GM18907 (cell line): ENCODE data around the gene CMTM5.

Experiments used
- ATAC-seq: cut with Tn5 transposase; IDR thresholded peaks from one replicate; pipeline ENCODE4 v1.9.1; 2021; ENCODE audit warnings: mild to moderate bottlenecking, moderate library complexity; ENCODE audit not compliant: unreplicated experiment

CMTM5 gene, protein sequence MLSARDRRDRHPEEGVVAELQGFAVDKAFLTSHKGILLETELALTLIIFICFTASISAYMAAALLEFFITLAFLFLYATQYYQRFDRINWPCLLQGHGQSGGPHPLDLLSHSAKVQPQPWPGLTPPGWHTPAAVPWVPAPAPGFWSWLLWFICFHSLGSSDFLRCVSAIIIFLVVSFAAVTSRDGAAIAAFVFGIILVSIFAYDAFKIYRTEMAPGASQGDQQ

DNA sequence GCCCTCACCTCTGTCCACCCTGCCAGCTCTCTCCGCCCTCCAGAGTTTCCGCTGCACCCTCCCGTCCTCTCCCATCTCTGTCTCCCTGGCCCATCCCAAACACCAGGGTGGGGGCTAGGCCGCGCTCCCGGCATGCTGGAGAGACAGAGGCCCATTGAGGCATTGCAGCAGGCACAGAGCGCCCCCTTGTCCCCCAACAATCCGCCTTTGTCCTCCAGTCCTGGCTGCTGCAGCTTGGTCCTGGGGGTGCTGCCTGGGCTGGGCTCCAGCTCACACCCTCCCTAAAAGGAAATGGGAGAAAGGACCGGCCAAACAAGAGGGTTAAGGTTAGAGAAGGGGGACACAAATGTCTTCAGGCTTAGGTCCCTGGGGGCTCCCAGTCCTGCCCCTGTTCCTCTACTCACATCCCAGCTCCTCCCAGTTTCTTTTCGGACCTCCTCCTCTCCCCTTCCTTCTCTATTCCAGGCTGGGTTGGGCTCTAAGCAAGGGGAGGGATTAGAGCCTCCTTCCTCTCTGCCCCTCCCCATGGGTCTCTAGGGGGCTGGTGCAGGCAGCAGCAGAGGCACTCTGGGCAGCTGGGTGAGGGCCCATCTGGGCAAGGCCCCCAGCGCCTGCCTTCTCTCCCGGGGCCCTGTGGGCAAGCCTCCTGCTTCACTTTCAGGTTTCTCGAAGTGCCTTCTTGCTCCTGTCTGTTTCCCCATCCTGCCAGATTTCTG lies at the start of gene CMTM5:
TSS of gene CMTM5 (plus strand) at position 565 of the 716 bp plus-strand sequence. CDS start 206 bp downstream, outside the sequence.
- no peak for ATAC-seq

DNA sequence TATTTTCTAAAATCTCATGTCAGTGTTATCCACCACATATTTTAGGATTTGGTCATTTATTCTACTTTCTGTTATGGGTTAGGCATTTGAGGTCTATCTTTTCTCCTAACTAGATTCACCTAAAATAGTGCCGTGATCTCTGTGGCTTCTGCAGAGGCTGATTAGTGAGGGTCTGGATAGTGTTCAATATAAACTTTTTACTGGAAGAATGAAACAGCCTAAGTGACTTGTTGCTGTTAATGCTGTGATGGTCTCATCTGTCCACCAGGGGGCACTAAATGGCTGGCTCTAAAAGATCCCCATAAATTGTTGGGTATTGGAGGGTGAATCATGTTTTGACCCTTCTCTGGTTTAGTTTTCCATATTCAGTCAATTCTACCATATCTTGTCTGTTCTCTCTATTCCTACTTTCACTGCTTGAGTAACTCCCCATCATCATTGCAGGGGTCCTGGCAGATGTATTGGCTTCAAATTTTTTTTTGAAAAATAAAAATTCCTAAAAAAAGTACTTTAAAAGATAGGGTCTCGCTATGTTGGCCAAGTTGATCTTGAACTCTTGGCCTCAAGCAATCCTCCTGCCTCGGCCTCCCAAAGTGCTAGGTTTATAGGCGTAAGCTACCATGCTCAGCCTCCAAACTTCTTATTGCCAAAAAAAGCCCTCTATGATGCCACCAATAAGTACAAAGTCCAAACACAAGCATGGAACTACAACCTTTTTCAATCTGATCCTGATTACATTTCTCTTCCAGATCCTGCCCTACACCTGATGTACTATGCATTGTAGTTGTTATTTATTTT lies 48.7 kb upstream of the CMTM5 start:
- ATAC-seq = no peak

DNA sequence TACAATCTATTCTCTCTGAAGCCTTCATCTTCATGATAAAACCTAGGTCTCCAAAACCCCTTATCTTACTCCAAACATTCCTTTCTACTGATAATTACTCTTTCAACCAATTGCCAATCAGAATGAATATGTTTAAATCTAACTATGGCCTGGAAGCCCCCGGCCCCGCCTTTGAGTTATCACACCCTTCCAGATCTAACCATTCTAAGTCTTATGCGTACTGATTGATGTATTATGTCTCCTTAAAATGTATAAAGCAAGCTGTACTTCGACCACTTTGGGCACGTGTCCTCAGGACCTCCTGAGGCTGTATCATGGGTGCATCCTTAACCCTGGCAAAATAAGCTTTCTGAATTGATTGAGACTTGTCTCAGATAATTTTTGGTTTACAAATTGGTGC lies 41.2 kb upstream of the CMTM5 start:
- ATAC-seq = no peak

DNA sequence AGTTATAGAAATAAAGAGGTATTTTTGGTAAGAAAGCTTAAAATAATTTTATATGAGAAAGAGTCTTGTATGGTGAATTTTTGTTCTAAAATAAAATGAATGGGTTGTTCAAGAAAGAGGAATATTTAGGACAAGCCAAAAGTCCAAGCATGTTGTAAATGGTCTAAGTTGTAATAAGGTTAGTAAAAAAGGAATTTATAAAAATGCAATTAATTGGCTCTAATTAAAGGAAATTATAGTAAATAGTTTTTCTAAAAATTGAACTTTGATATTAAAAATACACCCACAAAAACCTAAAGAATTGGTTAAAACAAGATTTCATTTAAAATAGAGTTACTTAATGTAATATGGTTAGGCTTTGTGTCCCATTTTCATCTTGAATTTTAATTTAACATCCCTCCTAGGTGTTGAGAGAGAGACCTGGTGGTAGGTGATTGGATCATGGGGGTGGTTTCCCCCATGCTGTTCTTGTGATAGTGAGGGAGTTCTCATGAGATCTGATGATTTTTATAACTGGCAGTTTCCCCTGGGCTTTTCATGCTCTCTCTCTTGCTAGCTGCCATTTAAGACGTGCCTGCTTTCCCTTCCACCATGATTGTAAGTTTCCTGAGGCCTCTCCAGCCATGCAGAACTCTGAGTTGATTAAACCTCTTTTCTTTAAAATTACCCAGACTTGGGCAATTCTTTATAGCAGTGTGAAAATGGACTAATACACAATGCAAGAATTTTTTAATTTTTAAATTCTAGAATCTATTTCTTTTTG lies 37.2 kb upstream of the CMTM5 start:
- ATAC-seq = no peak

DNA sequence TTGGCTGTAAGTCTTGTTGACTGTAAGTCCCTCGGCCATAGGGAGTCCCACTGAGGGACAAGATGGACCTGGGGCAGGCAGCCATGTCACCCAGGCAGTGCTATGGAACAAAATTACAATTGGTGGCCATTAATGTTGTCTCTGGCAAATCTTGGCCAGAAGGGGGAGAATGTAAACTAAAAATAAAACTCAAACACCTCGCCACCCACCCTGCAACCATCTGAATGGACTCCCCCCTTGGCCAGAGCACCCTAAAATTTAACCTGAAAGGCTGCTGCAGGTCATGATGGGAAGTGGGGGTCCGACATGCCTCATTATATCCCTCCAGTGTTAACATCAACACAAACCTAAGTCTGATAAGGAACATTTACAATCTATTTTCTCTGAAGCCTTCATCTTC lies 32.4 kb upstream of the CMTM5 start:
- ATAC-seq = no peak

DNA sequence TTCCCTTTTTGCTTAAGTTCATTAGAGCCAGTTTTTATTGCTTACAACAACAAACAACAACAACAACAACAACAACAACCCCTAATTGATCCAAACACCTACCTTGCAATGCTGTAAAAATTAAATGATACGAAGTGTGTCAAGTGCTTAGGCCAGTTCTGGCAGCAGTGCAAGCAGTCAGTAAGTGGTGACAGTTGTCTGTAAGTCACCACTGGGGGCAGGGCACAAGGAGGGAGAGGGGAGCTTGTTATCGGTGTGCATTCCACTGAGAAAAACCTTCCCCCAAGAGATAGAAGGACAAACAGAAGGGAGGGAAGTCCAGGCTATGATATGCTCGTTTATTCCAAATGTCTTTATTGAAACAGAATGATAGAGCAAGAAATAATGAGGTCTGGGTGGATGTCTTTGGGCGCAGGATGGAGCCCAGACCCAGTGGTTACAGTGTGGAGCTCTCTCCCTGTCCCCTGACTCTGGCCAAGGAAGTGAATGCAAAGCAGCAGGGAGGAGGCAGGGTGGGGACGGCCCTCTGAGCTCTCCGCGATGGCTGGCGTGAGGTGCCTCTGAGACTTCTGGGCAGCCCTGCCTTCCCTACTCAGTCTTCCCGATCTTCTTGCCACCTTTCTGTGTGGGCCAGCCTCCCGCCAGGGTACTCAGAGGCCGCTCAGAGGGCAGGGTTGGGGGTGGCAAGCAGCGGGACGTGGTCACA lies 30.7 kb upstream of the CMTM5 start:
- no peak for ATAC-seq

DNA sequence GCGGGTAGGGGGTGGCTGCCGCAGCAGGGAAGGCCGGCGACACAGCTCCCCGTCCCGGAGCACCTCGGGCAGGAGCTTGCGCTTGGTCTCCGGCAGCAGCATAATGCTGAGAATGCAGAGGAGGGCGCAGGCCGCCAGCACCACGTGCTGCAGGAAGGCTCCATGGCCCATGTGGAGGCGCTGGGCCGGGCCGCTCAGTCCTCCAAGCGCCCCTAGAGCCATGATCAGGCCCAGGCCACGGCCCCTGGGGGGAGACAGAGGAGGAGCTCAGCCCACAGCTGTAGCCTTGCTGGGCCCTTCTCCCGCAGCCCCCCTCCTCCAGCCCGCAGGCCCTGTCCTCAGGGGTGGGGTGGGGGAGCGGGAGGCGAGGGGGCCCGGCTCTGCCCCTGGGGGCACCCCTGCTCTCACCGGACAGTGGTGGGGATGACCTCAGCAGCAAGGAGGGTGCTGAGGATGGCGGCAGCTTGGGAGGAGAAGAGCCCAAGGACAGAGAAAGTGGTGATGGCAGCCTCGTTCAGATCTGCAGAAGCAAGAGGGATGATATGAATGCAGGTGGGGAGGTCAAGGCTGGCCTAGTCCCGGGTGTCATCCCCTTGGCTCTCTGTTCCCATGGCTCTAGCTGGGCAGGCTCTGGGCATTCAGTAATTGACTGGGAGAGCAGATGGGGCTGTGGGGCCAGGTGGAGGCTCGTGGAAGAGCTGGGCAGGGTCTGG lies 30.0 kb upstream of the CMTM5 start:
- ATAC-seq = no peak

DNA sequence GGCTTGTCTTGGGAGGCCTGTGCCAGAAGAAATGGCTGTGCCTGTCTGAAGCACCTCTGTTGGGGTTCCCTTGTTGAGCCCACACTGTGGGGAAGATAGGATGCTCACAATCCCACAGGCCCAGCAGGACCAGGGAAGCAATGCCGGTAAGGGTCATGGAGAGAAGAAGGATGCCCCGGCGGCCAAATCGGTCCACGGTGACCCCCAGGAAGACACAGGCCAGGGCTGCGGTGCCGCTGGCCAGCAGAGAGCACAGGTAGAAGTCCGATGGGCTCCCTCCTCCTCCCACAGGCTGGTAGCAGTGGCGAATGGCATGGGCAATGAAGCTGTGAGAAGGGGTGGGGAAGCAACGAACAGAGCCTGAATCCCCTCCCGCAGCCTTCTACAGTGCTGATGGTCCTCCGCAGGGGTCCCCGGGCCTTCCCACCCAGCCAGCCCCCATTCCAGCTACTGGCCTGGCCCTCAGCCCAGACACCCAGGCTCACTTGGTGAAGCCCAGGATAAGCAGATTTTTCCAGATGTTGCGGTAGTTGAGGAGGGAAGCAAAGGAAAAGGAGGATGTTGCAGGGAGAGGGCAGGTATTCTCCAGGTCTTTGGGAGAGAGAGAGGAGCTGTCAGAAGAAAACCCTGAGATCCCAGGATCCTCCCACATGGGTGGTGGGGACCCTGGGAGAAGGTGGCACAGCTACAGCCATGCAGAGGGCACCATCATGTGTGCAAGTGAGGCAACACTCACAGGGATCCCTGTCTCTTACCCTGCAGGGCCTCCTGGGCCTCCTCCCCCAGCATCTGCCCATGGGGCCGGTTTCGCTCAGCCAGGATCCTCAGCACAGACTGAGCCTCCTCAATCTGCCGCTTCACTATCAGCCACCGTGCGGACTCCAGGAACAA lies 29.2 kb upstream of the CMTM5 start:
- no peak for ATAC-seq

DNA sequence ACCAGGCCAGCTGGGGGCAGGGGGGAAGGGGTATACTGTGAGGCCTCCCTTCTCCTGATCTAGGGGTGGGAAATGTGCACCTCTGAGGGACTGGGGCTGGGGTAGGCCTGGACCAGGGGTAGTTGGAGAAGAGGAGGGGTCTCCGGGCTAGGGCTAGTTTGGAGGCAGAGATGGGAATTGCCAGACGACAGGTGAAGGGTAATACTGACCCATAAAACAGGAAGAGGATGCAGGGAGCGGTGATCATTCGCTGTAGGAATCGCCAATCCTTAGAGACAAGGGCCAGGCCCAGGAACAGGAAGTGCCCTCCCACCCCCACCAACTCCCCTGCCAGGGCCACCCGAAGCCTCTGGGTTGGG lies 28.6 kb upstream of the CMTM5 start:
- ATAC-seq = no peak

DNA sequence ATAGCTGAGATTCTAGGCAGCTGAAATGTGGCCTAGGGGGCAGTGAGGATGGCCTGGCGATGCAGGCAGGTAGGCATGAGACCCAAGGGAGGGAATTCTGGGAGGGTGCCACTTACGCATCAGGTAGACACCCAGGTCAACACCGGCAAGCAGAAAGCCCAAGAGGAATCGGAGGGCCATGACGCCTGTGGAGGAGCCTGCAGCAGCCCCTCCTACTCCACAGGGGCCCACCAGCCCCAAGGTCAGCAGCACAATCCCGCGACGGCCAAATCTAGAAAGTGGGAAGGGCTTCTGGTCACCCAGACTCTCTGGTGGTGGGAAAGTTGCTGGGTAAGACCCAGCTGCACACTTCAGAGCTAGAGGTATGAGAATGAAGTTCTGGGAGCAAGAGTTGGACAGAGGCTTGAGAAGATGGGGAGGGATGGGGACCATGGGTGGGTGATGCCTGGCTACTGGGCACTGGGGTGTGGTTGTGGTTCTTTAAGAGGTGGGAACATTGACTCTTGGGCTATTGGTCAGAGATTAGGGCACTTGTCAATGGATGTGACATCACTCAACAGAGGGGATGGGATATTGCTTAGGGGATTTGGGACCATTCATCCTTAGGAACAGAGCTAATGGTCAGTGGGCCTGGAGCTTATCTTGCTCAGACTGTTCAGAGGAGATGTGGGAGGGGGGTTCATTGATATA lies 27.5 kb upstream of the CMTM5 start:
- no peak for ATAC-seq

DNA sequence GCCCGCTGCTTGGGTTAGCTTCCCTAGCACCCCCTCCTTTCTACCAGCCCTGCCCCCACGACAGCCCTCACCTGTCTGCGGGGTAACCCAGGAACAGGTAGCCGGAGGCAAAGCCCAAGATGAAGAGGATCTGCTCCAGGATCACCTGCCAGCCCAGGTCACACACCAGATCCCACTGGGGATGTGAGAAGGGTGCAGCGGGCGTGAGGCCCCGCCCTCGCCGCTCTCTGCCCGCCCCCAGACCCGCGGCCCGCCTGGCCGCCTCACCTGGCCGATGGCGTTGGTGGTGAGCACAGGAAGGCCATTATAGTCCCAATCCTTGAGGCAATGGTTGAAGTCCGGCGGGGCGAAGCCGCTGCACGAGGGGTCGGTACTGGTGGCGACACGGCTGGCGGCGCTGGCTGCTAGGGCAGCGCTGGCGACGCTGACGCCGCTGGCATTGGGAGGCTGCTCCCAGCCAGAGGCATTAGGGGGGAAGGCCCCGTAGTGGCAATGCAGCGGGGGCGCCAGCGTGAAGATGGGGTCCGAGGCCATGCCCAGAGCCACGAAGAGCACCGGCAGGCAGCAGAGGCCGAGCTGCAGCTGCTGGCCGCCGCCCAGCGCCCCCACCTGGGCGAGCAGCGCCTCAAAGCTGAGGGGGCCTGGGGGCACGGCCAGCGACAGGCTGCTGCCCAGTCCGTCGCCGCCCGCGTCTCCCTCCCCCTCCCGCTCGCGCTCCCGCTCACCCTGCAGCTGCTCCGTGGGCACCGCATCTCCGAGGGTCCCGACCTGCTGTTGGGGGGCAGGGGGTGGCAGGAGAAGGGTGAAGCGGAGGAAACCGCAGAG lies 25.0 kb upstream of the CMTM5 start:
- ATAC-seq = no peak

DNA sequence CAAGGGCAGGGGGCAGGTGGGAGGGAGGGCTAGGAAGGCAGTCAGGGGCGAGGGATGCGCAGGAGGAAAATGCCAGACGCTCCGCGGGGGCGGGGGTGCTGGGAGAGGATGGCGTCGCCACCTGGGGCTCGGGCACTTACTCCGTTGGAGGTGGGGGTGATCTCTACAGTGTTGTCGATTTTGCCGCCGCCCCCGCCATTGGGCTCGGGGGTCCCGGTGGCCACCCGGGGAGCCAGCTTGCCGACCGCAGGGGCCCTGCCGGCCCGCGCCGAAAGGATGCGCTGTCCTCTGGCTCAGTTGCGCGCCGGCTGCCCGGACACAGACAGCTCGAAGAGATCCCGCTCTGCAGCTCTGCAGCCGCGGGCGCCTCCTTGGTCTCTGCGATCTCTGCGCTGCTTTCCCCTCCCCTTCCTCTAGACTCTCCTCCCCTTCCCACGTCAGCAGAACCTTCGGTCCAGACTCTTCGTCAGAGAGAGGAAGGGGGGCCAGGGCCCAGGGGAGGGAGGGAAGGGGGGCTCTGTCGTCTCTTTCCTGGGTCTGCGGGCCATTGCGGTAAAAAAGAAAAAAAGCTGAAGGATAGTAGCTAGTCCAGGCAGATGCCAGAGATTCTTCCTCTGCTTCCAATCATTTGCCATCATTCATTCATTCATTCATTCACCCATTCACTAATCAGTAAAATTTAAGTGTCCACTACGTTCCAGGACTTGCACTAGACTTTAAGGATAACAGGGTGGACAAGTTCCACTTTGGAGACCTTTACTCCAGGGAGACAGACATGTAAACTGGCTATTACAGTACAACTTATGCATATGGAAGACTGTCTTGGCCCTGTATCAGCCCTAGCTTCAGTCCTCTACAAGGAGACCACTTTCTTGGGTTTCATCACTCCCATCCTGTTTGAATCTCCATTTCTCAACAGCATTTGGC lies 24.1 kb upstream of the CMTM5 start, which contains the start of gene SLC22A17:
TSS of gene SLC22A17 (minus strand) at position 382 of the 927 bp plus-strand sequence.
- no peak for ATAC-seq

DNA sequence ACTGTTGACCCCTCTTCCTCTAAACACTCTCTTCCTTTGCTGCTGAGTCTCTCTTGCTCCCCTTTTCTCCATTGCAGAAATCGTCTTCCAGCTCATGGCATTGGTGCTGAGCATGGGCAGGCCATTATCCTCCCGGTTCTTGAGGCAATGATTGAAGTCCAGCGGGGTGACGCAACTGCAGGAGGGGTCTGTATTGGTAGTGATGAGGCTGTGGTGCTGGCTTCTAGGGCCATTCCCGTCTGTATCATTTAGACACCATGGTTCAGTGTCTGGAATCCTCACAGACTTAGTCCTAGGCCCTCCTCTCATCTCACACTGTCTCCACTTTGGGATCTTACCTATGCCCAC lies 23.4 kb upstream of the CMTM5 start:
- ATAC-seq = no peak

DNA sequence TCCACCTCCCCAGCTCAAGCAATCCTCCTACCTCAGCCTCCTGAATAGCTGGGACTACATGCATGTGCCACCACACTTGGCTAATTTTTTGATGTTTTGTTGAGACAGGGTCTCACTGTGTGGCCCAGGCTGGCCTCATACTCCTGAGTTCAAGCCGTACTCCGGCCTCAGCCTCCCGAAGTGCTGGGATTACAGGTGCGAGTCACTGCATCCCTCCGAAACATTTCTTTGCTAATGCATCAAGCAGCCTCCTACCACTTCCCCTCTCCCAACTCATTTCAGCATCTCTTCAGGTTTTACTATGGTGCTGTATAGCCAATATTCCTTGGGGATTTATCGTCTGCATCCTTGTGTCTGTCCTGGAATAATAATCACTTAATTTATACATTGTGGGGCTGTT lies 21.9 kb upstream of the CMTM5 start:
- ATAC-seq = no peak

DNA sequence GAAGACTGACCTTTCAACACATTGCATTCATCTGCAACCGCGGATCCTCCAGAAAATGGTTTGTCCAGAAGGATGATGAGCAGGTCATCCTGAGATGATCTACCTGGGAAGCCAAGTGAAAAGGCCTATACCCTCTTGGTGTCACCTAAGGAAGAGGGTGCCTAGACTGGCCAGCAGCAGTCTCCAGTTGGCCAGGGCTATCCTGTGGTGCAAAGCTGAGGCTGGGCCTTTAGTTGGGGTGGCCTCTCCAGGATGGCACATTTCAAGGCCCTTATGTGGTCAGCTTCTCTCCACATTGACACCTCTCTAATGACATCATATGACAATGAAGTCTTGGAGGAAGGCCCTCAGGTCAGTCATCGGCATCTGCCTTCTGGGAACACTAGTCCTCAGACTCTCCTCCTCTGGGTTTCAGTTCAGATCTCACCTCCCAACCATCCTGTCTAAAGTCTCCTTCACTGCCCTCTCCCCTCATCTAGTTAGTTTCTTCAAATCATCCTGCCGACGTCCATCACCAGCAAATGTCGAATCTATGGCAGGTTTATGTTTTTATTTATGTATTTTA lies 20.9 kb upstream of the CMTM5 start:
- ATAC-seq = no peak

DNA sequence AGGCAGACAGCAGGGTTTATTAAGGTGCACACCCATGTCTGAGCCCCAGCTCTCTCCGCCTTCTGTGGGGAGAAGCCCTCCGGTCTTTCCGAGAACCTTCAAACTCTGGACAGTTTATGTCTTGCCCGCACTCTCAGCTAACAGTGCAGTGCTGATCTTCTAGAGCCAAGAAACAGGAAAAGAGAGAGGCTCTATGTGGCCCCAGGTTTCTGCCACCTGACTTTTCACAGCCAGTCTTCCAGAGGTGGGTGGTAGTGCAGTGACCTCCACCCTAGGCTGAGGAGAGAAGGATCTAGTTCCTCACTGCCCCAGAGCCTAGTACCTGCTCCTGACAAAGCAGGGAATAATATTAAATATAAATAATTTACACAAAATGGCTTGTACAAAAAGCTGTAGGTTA lies 20.2 kb upstream of the CMTM5 start:
- ATAC-seq = no peak
